DMS 273 (cell line): ENCODE data around the gene COL4A1.
"Not testable (repeated sequence)": the region's sequence is repeated elsewhere in the genome, so short reads cannot be mapped to it uniquely, and the experiment has no call there.

Experiments
- DNase-seq: peaks from one replicate; lab custom pipeline; 2025; ENCODE audit not compliant: unreplicated experiment; lab: John Stamatoyannopoulos, UW

Gene COL4A1

GRCh38 chr13:110324026-110324749 lies 17.2 kb upstream of the COL4A1 start:
- DNase-seq: no peak

DNA sequence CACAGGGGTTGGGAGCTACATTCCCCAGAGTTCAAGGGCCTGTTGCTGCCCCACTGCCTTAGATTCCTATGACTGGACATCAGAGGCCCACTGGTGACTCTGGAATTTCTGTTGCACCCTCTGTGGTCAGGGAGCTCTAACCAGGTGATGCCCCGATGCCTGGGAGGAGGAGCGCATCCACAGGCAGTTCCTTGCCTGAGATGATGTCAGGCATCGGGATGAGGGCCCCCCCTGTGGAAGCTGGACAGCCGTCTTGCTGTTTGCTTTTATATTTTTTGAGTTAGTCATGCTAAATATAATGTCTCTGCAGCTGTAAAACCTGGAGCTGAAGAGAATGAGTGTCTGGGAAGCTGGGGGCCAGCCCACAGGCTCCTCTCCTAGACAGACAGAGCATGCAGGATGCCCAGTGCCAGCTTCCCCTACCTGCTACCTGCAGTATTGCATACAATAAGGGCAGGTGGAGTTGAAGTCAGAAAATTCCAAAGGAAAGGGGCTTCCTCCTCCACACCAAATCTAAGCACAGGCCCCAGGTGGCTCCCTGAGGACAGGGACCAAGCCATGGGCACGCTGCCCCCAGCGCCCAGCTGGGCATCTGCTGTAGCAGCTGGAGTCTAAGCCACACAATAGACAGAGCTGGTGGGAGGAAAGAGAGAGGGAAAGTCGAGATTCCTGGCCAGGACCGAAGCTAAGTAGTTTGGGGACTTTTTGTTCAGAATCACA lies 16.4 kb upstream of the COL4A1 start:
- peak; percentile 44 for DNase-seq

- no peak for DNase-seq
These were observed 15.8 kb upstream of the COL4A1 start for GRCh38 chr13:110322828-110323171.

DNA sequence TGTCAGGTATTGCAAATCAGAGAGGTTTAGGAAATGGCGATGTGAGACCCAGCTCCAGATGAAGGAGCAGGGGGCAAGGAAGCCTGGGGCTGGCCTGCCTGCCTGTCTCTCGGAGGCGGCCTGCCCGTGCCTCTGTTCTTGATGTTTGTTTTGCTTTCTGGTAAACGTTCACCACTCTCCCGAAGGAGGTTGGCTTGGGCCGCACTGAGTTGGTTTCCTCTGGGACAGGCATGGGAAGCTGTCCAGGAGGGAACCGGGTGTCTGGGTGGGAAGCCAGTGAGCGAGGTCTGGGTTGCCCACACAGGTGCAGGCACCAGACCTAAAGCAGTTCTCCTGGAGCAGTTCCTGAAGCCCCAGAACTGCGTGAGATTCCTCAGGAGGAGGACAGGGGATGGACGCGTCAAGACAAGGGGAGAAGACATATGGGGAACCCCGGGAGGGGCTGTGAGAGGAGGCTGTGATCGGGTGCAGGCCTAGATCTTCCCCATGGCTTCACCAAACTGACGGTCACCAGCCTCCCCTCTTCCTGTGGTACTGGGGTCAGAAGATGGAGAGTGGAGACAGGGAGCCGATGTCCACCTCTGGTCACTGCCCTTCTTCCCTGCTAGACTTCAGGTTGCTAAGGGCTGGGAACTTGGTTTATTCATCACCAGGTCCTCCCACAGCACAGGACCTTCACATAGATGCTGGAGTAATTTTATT lies 15.3 kb upstream of the COL4A1 start:
- no peak for DNase-seq

GRCh38 chr13:110321573-110321972 lies 14.6 kb upstream of the COL4A1 start:
- DNase-seq: not testable (repeated sequence)

- no peak for DNase-seq
These were observed 13.7 kb upstream of the COL4A1 start for GRCh38 chr13:110320645-110321044.

DNA sequence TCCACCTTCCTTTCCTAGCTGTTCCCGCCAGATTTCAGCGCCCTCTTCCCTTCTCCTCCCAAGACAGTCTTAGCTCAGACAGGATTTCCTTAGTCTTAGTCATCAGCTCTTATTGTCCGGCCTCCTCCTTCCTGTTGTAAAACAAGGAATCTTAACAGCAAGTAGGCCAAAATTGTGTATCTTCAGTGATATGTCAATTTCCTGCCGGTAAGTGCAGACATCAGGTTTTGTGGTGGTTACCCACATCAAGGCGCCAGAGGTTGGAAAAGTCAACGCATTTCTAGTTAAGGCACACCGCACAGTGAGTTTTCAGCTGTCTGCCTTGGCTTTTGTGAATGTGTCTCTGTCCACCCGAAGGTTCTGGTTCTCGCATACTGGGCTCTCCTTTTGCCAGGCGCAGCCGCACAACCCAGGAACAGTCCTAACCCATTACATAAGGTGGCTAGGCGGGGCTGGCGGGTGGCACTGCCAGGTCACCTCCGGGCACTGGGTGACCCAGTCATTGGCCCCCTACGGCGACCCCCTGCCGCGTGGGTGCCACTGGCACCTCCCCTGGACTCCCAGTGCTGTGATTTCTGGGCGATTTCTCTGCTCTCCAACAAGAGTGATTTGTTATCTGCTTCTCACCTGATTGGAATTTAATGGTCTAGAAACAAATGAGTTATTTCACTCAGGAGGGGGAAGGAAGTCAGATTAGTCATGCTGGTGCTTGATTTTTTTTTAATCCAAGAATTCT lies 13.0 kb upstream of the COL4A1 start:
- DNase-seq: no peak

DNA sequence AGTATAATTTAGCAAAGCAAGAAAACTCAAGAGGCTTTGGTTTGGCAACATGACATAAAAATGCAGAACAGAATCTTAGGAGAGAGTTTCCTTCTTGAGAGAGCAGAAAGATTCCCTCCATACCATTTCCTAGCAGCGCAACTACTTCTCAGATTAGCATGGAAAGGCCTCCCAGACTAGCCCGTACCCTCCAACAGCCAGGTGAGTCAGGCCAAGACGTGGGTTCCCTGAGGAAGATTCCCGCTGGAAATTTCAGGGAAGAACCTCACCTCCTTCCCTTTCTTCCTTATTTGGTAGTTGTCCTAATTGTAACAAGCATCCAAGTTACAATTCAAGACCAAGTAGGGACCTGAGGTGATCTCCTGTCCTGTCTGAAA lies 12.4 kb upstream of the COL4A1 start:
- DNase-seq: no peak

DNA sequence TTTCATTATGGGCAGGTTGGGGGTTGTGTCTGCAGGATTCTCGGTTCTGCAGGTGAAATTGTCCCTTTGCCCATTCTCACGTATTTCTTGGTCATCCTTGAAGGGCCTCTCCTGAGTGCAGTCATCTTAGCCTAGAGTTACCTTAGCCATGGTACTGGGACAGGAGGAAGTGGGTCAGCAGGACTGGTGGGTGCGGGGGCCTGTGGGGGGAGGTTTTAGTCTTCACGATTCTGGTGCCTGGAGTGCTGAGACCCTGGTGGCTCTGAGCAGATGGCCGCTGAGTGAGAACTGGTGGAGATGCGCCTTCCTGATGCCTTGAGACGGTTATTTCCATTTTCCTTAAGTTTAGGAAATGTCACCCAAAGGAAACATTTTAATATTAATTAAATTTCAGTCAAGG lies 12.0 kb upstream of the COL4A1 start:
- no peak for DNase-seq

DNA sequence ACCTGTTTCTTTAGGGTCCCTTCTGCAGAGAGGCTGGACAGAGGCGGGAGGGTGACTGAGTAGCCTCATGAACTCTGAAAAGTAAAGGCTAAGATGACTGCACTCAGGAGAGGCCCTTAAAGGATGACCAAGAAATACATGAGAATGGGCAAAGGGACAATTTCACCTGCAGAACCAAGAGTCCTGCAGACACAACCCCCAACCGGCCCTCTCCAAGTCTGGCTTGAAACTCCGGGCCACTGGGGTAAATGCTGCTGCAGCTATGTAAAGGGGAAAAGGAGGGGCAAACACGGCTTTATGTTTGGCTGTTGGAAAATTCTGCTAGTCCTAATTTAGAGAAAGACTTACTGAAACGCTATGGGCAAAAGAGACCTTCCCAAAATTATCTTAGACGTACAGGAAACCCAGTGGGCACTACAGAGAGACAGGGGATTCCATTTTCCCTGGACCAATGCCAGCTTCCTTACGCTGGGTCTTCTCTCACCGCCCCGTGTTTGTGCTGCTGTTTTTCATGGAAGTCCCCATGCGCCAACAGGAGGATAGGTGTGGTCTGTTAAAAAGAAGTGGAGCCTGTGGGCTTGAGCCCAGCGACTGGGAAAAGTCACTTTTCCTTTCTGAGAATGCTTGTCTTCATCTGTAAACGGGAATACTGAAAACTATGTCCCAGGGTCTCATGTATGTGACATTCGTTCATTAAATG lies 10.7 kb upstream of the COL4A1 start:
- DNase-seq: no peak

- DNase-seq: no peak
These were observed 10.1 kb upstream of the COL4A1 start for GRCh38 chr13:110317093-110317492.

- no peak for DNase-seq
These were observed 9.2 kb upstream of the COL4A1 start for GRCh38 chr13:110316196-110316595.

- DNase-seq: no peak
These were observed 7.7 kb upstream of the COL4A1 start for GRCh38 chr13:110314516-110315245.

- DNase-seq: not testable (repeated sequence)
These were observed 6.8 kb upstream of the COL4A1 start for GRCh38 chr13:110313733-110314132.

DNA sequence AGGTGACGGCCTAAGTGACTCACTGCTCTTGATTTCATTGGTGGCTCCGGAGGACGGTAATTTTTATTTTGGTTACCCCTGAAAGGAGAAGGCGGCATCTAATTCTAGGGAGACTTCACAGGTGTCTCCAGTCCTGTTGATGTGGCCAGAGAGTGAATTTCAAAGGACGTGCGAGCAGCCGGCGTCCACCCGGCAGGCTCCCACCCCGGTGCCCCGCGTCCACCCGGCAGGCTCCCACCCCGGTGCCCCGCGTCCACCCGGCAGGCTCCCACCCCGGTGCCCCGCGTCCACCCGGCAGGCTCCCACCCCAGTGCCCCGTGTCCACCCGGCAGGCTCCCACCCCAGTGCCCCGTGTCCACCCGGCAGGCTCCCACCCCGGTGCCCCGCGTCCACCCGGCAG lies 6.3 kb upstream of the COL4A1 start:
- DNase-seq: not testable (repeated sequence)

DNA sequence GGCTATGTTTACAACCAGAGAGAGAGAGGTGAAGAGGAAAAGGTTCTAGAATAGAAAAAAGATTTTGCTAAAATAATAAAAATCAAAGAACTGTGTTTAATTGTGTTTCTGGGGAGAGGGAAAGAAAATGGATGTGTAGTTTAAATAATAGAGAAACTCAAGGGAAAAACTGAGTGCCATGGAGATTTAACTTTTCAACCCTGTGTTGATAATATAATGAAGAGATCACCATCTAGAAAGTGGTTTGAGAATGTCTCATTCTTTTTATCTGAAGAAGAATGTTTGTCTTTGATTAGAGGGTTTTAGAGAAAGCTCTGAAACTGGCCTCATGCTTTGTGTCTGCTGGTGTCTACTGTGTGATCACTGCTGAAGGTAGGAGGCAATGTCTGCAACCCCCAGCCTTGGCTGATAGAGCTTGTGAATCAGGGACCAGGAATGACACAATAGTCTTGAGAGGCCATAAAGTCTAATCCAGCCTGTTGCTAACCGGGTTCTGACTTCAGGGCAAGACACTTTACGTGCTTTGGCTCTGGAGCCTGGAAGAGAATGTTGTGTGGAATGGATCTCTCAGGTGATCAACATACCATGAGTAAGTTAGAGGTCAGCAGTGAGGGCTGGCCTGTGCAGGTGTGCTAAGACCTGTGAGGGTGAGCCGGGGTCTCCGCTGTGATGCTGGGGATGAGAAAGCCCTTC lies 5.5 kb upstream of the COL4A1 start:
- DNase-seq: no peak

GRCh38 chr13:110311443-110312338 lies 4.7 kb upstream of the COL4A1 start:
- no peak for DNase-seq

DNA sequence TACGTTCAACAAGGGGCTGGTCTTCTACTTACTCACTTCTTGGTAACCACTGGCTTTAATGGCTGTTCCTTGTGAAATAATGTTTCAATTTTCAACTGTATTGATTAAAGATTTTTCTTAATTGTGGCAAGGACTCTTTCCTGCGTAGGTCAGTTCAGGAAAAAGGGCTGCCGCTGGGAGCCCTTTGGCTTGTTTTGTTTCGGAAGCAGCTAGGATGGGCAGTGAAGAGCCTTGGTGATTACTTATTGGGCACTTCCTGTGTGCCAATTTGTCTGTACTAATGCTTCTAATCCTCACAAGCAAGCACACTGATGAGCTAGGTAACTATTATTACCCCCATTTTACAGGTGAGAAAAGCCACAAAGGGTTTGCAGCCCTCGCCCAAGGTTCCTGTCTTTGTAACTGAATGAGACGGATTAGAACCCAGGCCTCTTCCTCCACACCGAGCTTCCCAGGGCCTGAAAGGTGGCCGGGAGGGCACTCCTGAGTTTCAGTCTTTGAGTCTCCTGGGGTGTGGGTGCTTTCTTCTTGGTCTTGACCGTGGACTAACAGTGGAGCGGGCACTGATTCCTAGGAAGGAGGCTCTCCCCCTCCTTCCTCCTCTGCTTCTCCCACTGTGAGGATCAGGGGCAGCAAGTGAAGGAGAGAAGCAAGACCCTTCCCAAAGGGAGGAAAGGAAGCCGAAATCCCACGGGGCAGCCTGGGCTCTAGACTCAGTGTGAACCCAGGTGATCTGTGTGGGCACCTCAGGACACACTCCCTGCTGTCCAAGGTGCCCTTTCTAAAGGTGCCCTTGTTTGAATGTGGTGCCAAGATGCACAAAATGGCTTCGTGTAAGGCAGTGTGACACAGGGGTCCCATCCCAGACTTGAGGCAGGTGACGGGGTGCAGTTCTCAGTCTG lies 3.8 kb upstream of the COL4A1 start:
- DNase-seq: no peak
